Hepatocyte (in vitro differentiated cells): ENCODE data around the gene PTCRA.

Experiments
- CTCF ChIP-seq: fragments of 200-600 bp; sonication (generic); IDR thresholded peaks from 2 replicates; pipeline ENCODE4 v1.5.1; 2016; ENCODE audit warnings: antibody characterized with exemption, mild to moderate bottlenecking; ENCODE audit not compliant: poor library complexity
- EZH2 ChIP-seq: fragments of 200-600 bp; sonication (generic); IDR thresholded peaks from 2 replicates; pipeline ENCODE4 v1.6.1; 2016; ENCODE audit warnings: antibody characterized with exemption, mild to moderate bottlenecking, borderline replicate concordance
- EZH2phosphoT487 ChIP-seq: fragments of 200-600 bp; sonication (generic); IDR thresholded peaks from one replicate; pipeline ENCODE4 v1.6.1; 2018; ENCODE audit warnings: antibody characterized with exemption, mild to moderate bottlenecking, low read depth, moderate library complexity; ENCODE audit not compliant: unreplicated experiment, severe bottlenecking

GRCh38 chr6:42921801-42922200, 5.9 kb downstream of the PTCRA start:
- no peak for TF ChIP-seq CTCF
- TF ChIP-seq EZH2phosphoT487: no peak
- TF ChIP-seq EZH2: no peak
